ENCODE measurements around the gene TRIML1. TPM values are rescaled to one million over a fixed set of nuclear protein-coding genes. Genes with fewer than 3 reads are reported as not detected.

Gene TRIML1
- total and polyA plus RNA-seq, 7 donors = not detected

GRCh38 chr4:188168726-188169373 is 29.6 kb downstream of the TRIML1 start:
- intact Hi-C loops (cut with DNase I) = no loop called here
- WGBS, 3 donors = 46 to 55% (median 49%) methylated on average over 5 of the region's 5 CpGs
- TF ChIP-seq CTCF (IDR thresholded peaks at IDR 0.05) = no peak

GRCh38 chr4:188171551-188171950 is 32.3 kb downstream of the TRIML1 start:
- no peak for ATAC-seq
- H3K9me3 ChIP-seq = no peaks in the 10 kb centered on the region
- intact Hi-C loops (cut with DNase I) = no loop called here
- no peaks in the 10 kb centered on the region for H3K4me1 ChIP-seq
- no peaks in the 10 kb centered on the region for H3K36me3 ChIP-seq (ENCODE audit: insufficient read depth in 1 of 2, low read depth in 1 of 2)
- no peak for TF ChIP-seq CTCF (IDR thresholded peaks at IDR 0.05)
- no peak overlapping the region for H3K27ac ChIP-seq
- no peak overlapping the region for H3K4me3 ChIP-seq
- no peak for DNase-seq
- WGBS, 3 donors = 70 to 80% (median 79%) methylated on average over 2 of the region's 2 CpGs
- no peaks in the 10 kb centered on the region for H3K27me3 ChIP-seq (ENCODE audit: insufficient read depth in 3 of 3, low read length in 2 of 3)

More at GRCh38 chr4:188168726-188169373, 29.6 kb downstream of the TRIML1 start:
- Histone ChIP-seq H3K4me3 (no peak overlapping the region), H3K4me1 (no peaks in the 10 kb centered on the region), H3K36me3 (ENCODE audit: insufficient read depth in 1 of 2, low read depth in 1 of 2) (no peaks in the 10 kb centered on the region), H3K9me3 (no peaks in the 10 kb centered on the region), H3K27me3 (ENCODE audit: insufficient read depth in 3 of 3, low read length in 2 of 3) (no peaks in the 10 kb centered on the region), H3K27ac (no peak overlapping the region)
- ATAC-seq (no peak), DNase-seq (no peak)

- H3K27me3 ChIP-seq (ENCODE audit: insufficient read depth in 3 of 3, low read length in 2 of 3) = no peaks in the 10 kb centered on the region
- no peaks in the 10 kb centered on the region for H3K4me1 ChIP-seq
- intact Hi-C loops (cut with DNase I) = no loop called here
- no peaks in the 10 kb centered on the region for H3K9me3 ChIP-seq
- ATAC-seq (no peak), DNase-seq (no peak)
- H3K36me3 ChIP-seq (ENCODE audit: insufficient read depth in 1 of 2, low read depth in 1 of 2) = no peaks in the 10 kb centered on the region
- 87 to 90% (median 89%) methylated on average over 6 of the region's 6 CpGs for WGBS, 3 donors
- no peak overlapping the region for H3K27ac ChIP-seq
- TF ChIP-seq CTCF (IDR thresholded peaks at IDR 0.05) = no peak
- H3K4me3 ChIP-seq = no peak overlapping the region
These were observed 36.0 kb downstream of the TRIML1 start for GRCh38 chr4:188175288-188175687.

GRCh38 chr4:188177997-188178675 is 38.9 kb downstream of the TRIML1 start:
- no peak overlapping the region for H3K27ac ChIP-seq
- no peak for ATAC-seq
- DNase-seq = no peak
- no peak overlapping the region for H3K4me3 ChIP-seq
- H3K27me3 ChIP-seq (ENCODE audit: insufficient read depth in 3 of 3, low read length in 2 of 3) = no peaks in the 10 kb centered on the region
- no peak for TF ChIP-seq CTCF (IDR thresholded peaks at IDR 0.05)
- H3K36me3 ChIP-seq (ENCODE audit: insufficient read depth in 1 of 2, low read depth in 1 of 2) = no peaks in the 10 kb centered on the region
- H3K9me3 ChIP-seq = no peaks in the 10 kb centered on the region
- H3K4me1 ChIP-seq = no peaks in the 10 kb centered on the region
- 85 to 94% (median 92%) methylated on average over 5 of the region's 5 CpGs for WGBS, 3 donors
- intact Hi-C loops (cut with DNase I) = no loop called here

All from psoas muscle (tissue), 8 donors.